ENCODE data around the gene EMP1. TPM values are rescaled to one million over a fixed set of nuclear protein-coding genes. Genes with fewer than 3 reads are reported as not detected.

Gene EMP1
- polyA plus RNA-seq, 1 donor, result 45.2 TPM

GRCh38 chr12:13242936-13243335 is 46.4 kb downstream of the EMP1 start:
- H3K4me3 ChIP-seq (ENCODE audit: low read length), result no peak overlapping the region
- no peaks in the 10 kb centered on the region for H3K27me3 ChIP-seq (ENCODE audit: control insufficient read depth, insufficient read depth, low read length)
- H3K36me3 ChIP-seq (ENCODE audit: control insufficient read depth, insufficient read depth, low read length), result no peaks in the 10 kb centered on the region
- peak overlapping the region; percentile 83 for H3K27ac ChIP-seq (ENCODE audit: low read length)
- no peak for DNase-seq
- WGBS (ENCODE audit: insufficient coverage, low lambda C conversion rate), result 100% methylated on average over 1 of the region's 4 CpGs
- no peaks in the 10 kb centered on the region for H3K9me3 ChIP-seq (ENCODE audit: control insufficient read depth, low read depth, low read length)
- H3K4me1 ChIP-seq (ENCODE audit: control insufficient read depth, insufficient read depth, low read length), result peaks cover 3% of the 10 kb centered on the region

DNA sequence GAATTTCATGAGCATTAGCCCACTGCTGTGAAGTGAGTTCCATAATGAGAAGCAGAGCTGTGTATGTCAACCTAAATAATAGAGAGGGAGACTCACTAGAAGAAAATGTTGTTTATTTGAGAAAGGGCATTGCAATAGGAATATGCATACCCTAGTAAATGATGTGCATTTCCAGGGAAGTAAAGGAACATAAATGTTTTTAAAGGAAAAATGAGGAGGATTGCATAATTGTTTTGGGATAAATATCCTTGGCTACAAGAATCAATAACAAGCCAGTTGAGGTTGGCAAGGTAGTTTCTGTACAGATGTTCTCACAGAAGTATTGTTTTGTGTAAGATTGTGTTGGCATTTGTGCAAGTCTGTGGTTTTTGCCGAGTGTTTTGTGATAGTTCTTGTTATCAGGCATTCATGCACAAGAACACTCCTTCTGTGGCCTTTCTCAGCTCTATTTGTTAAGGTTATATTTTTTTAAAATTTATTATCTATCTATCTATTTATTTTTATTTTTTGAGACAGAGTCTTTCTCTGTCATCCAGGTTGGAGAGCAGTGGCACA is 47.1 kb downstream of the EMP1 start:
- no peaks in the 10 kb centered on the region for H3K27me3 ChIP-seq (ENCODE audit: control insufficient read depth, insufficient read depth, low read length)
- no peak overlapping the region for H3K27ac ChIP-seq (ENCODE audit: low read length)
- peaks cover 4% of the 10 kb centered on the region for H3K4me1 ChIP-seq (ENCODE audit: control insufficient read depth, insufficient read depth, low read length)
- no peak overlapping the region for H3K4me3 ChIP-seq (ENCODE audit: low read length)
- no peaks in the 10 kb centered on the region for H3K9me3 ChIP-seq (ENCODE audit: control insufficient read depth, low read depth, low read length)
- WGBS (ENCODE audit: insufficient coverage, low lambda C conversion rate), result no CpG with 5 or more reads among the region's 1 CpG
- no peaks in the 10 kb centered on the region for H3K36me3 ChIP-seq (ENCODE audit: control insufficient read depth, insufficient read depth, low read length)
- DNase-seq, result no peak

DNA sequence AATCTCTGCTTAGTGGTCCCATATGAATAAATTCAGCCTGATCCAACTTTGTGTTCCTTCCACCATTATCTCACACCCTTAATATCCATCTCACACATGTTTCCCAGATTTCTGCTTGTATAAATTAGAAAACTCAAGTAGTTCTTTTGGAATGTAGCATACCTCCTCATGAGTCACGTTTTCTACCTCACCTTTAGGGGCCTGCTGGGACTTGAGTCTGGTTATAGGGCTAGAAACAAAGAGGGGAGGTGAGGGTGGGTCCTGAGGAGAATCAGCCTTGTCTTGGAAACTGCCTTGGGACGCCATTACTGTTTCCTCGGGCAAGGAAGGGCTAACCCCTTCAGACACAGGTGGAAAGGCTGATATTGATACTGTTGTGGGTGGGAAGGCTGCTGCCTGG is 51.1 kb downstream of the EMP1 start:
- Histone ChIP-seq H3K27ac (ENCODE audit: low read length) (no peak overlapping the region), H3K4me1 (ENCODE audit: control insufficient read depth, insufficient read depth, low read length) (peaks cover 11% of the 10 kb centered on the region), H3K36me3 (ENCODE audit: control insufficient read depth, insufficient read depth, low read length) (no peaks in the 10 kb centered on the region), H3K4me3 (ENCODE audit: low read length) (no peak overlapping the region), H3K27me3 (ENCODE audit: control insufficient read depth, insufficient read depth, low read length) (no peaks in the 10 kb centered on the region), H3K9me3 (ENCODE audit: control insufficient read depth, low read depth, low read length) (no peaks in the 10 kb centered on the region)
- no peak for DNase-seq
- no CpG with 5 or more reads among the region's 3 CpGs for WGBS (ENCODE audit: insufficient coverage, low lambda C conversion rate)

GRCh38 chr12:13248964-13249363 is 52.4 kb downstream of the EMP1 start:
- Histone ChIP-seq H3K27me3 (ENCODE audit: control insufficient read depth, insufficient read depth, low read length) (no peaks in the 10 kb centered on the region), H3K4me3 (ENCODE audit: low read length) (no peak overlapping the region), H3K4me1 (ENCODE audit: control insufficient read depth, insufficient read depth, low read length) (peaks cover 11% of the 10 kb centered on the region), H3K36me3 (ENCODE audit: control insufficient read depth, insufficient read depth, low read length) (no peaks in the 10 kb centered on the region), H3K27ac (ENCODE audit: low read length) (no peak overlapping the region), H3K9me3 (ENCODE audit: control insufficient read depth, low read depth, low read length) (no peaks in the 10 kb centered on the region)
- peak; percentile 18 to 50 for DNase-seq
- no CpG with 5 or more reads among the region's 1 CpG for whole genome bisulfite sequencing (ENCODE audit: insufficient coverage, low lambda C conversion rate)

DNA sequence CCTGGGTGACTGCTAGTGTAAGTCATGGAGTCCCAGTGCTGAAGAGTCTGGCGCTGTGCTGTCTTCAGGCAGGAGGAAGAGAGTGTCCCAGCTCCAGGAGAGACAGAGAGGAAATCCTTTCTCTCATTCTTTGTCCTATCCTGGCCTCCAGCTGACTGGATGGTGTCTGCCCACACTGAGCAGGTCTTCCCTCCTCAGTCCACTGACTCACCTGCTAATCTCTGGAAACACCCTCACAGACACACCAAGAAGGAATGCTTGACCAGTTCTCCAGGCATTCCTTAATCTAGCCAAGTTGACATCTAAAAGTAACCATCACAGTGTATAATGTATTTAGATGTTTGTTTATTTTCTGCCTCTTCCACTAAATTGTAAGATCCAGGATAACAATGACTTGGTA is 53.9 kb downstream of the EMP1 start:
- no peak for DNase-seq
- WGBS (ENCODE audit: insufficient coverage, low lambda C conversion rate), result no CpG with 5 or more reads among the region's 1 CpG

GRCh38 chr12:13251521-13251920 is 55.0 kb downstream of the EMP1 start:
- Histone ChIP-seq H3K9me3 (ENCODE audit: control insufficient read depth, low read depth, low read length) (no peaks in the 10 kb centered on the region), H3K4me1 (ENCODE audit: control insufficient read depth, insufficient read depth, low read length) (peaks cover 14% of the 10 kb centered on the region), H3K36me3 (ENCODE audit: control insufficient read depth, insufficient read depth, low read length) (no peaks in the 10 kb centered on the region), H3K27me3 (ENCODE audit: control insufficient read depth, insufficient read depth, low read length) (no peaks in the 10 kb centered on the region), H3K4me3 (ENCODE audit: low read length) (no peak overlapping the region), H3K27ac (ENCODE audit: low read length) (peak overlapping the region; percentile 52)
- DNase-seq, result peak; percentile 58 to 81
- WGBS (ENCODE audit: insufficient coverage, low lambda C conversion rate), result no CpG with 5 or more reads among the region's 5 CpGs

More for the DNA sequence above, 53.9 kb downstream of the EMP1 start:
- Histone ChIP-seq H3K36me3 (ENCODE audit: control insufficient read depth, insufficient read depth, low read length) (no peaks in the 10 kb centered on the region), H3K9me3 (ENCODE audit: control insufficient read depth, low read depth, low read length) (no peaks in the 10 kb centered on the region), H3K27ac (ENCODE audit: low read length) (no peak overlapping the region), H3K27me3 (ENCODE audit: control insufficient read depth, insufficient read depth, low read length) (no peaks in the 10 kb centered on the region), H3K4me1 (ENCODE audit: control insufficient read depth, insufficient read depth, low read length) (peaks cover 11% of the 10 kb centered on the region), H3K4me3 (ENCODE audit: low read length) (no peak overlapping the region)

DNA sequence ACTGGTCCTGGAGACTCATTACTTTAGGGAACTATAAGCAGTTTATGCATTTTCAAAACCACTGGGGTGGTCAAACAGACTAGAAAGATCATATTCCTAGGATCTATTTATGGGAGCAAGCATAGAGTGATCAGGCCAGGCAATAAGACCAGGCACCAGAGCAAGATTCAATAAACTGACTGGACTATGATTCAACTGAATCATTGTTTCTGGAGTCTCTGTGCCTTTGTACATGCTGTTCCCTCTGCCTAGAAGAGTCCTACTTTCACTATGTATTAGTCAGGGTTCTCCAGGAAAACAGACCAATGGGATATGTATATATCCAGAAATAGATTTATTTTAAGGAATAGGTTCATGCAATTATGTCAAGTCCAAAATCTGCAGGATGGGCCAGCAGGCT is 55.5 kb downstream of the EMP1 start:
- Histone ChIP-seq H3K36me3 (ENCODE audit: control insufficient read depth, insufficient read depth, low read length) (no peaks in the 10 kb centered on the region), H3K4me1 (ENCODE audit: control insufficient read depth, insufficient read depth, low read length) (peaks cover 14% of the 10 kb centered on the region), H3K27me3 (ENCODE audit: control insufficient read depth, insufficient read depth, low read length) (no peaks in the 10 kb centered on the region), H3K9me3 (ENCODE audit: control insufficient read depth, low read depth, low read length) (no peaks in the 10 kb centered on the region), H3K27ac (ENCODE audit: low read length) (peak overlapping the region; percentile 52), H3K4me3 (ENCODE audit: low read length) (no peak overlapping the region)
- DNase-seq, result no peak

GRCh38 chr12:13252616-13253015 is 56.1 kb downstream of the EMP1 start:
- Histone ChIP-seq H3K27me3 (ENCODE audit: control insufficient read depth, insufficient read depth, low read length) (no peaks in the 10 kb centered on the region), H3K36me3 (ENCODE audit: control insufficient read depth, insufficient read depth, low read length) (no peaks in the 10 kb centered on the region), H3K9me3 (ENCODE audit: control insufficient read depth, low read depth, low read length) (no peaks in the 10 kb centered on the region), H3K4me1 (ENCODE audit: control insufficient read depth, insufficient read depth, low read length) (peaks cover 15% of the 10 kb centered on the region), H3K4me3 (ENCODE audit: low read length) (no peak overlapping the region), H3K27ac (ENCODE audit: low read length) (no peak overlapping the region)
- WGBS (ENCODE audit: insufficient coverage, low lambda C conversion rate), result no CpG with 5 or more reads among the region's 3 CpGs
- DNase-seq, result no peak

GRCh38 chr12:13253966-13254760 is 57.6 kb downstream of the EMP1 start:
- H3K27ac ChIP-seq (ENCODE audit: low read length), result no peak overlapping the region
- 83% methylated on average over 1 of the region's 7 CpGs for WGBS (ENCODE audit: insufficient coverage, low lambda C conversion rate)

GRCh38 chr12:13255792-13256691 is 59.5 kb downstream of the EMP1 start:
- WGBS (ENCODE audit: insufficient coverage, low lambda C conversion rate), result 67% methylated on average over 1 of the region's 18 CpGs

More at GRCh38 chr12:13253966-13254760, 57.6 kb downstream of the EMP1 start:
- Histone ChIP-seq H3K36me3 (ENCODE audit: control insufficient read depth, insufficient read depth, low read length) (no peaks in the 10 kb centered on the region), H3K27me3 (ENCODE audit: control insufficient read depth, insufficient read depth, low read length) (no peaks in the 10 kb centered on the region), H3K9me3 (ENCODE audit: control insufficient read depth, low read depth, low read length) (no peaks in the 10 kb centered on the region), H3K4me1 (ENCODE audit: control insufficient read depth, insufficient read depth, low read length) (peaks cover 24% of the 10 kb centered on the region), H3K4me3 (ENCODE audit: low read length) (no peak overlapping the region)
- DNase-seq, result no peak

More at GRCh38 chr12:13255792-13256691, 59.5 kb downstream of the EMP1 start:
- DNase-seq, result peak; percentile 94 to 95
- no peaks in the 10 kb centered on the region for H3K36me3 ChIP-seq (ENCODE audit: control insufficient read depth, insufficient read depth, low read length)
- peak overlapping the region; percentile 32 for H3K4me3 ChIP-seq (ENCODE audit: low read length)
- H3K4me1 ChIP-seq (ENCODE audit: control insufficient read depth, insufficient read depth, low read length), result peaks cover 25% of the 10 kb centered on the region
- no peaks in the 10 kb centered on the region for H3K27me3 ChIP-seq (ENCODE audit: control insufficient read depth, insufficient read depth, low read length)
- H3K9me3 ChIP-seq (ENCODE audit: control insufficient read depth, low read depth, low read length), result no peaks in the 10 kb centered on the region
- no peak overlapping the region for H3K27ac ChIP-seq (ENCODE audit: low read length)
